Choroid plexus epithelial cell (primary cell): Measurements from ENCODE around the gene RNF25.
A peak's percentile ranks its signal among the peaks of the same experiment; 100 is the strongest.

Experiments
- DNase-seq: peaks from one replicate; pipeline ENCODE4 v3.0.0-alpha.2; 2010; ENCODE audit warnings: low read depth
- H3K4me3 ChIP-seq: 2 replicates; pipeline ENCODE4 v1.5.1; 2011; ENCODE audit warnings: low read depth, mild to moderate bottlenecking, control low read depth, low read length, moderate library complexity
- CTCF ChIP-seq: conservative IDR thresholded peaks from 2 replicates; pipeline ENCODE4 v1.5.1; 2011; ENCODE audit warnings: low read depth, mild to moderate bottlenecking, control low read depth, inconsistent platforms, low read length, moderate library complexity

The RNF25 gene

GRCh38 chr2:218659258-218659987 is 12.4 kb downstream of the RNF25 start, which contains the start of the genes BCS1L and ZNF142:
TSS of gene BCS1L (plus strand) at chr2:218659683. CDS start at chr2:218660988, 1,305 bp downstream.
TSS of gene ZNF142 (minus strand) at chr2:218659623. CDS start at chr2:218656429, 3,194 bp downstream.
- TF ChIP-seq CTCF: no peak
- H3K4me3 ChIP-seq: peak within 1 kb of the TSS; percentile 87
- peak; percentile 89 for DNase-seq

GRCh38 chr2:218658671-218659257 is 13.0 kb downstream of the RNF25 start:
- H3K4me3 ChIP-seq: peak overlapping the region; percentile 87
- peak; percentile 75 for TF ChIP-seq CTCF
- DNase-seq: peak; percentile 65

- no peak overlapping the region for H3K4me3 ChIP-seq
- no peak for DNase-seq
- no peak for TF ChIP-seq CTCF
Measured at GRCh38 chr2:218655751-218656150, 16.1 kb downstream of the RNF25 start.

GRCh38 chr2:218648787-218649100 is 23.1 kb downstream of the RNF25 start:
- no peak overlapping the region for H3K4me3 ChIP-seq
- TF ChIP-seq CTCF: no peak
- no peak for DNase-seq

- peak; percentile 86 for DNase-seq
- no peak overlapping the region for H3K4me3 ChIP-seq
- TF ChIP-seq CTCF: peak; percentile 93
Measured at GRCh38 chr2:218648088-218648786, 23.6 kb downstream of the RNF25 start.

GRCh38 chr2:218645126-218645525 is 26.7 kb downstream of the RNF25 start:
- H3K4me3 ChIP-seq: no peak overlapping the region
- DNase-seq: peak; percentile 30
- no peak for TF ChIP-seq CTCF
